Thoracic aorta endothelial cell (primary cell): Measurements from ENCODE around the gene ZNF335. TPM values are rescaled to one million over a fixed set of nuclear protein-coding genes. Genes with fewer than 3 reads are reported as not detected.

ENCODE experiments used
- total RNA-seq: library from RNA; depleted of rRNA; stranded (reverse); fragments of >200 nt; gene quantifications from 2 replicates; pipeline ENCODE4 v1.2.3, GENCODE V29; 2012

The ZNF335 gene
- 18.6 and 20.5 TPM in 2 replicates for total RNA-seq

GRCh38 chr20:45971675-45972499 is at the start of gene ZNF335:
TSS of gene ZNF335 (minus strand) at chr20:45972203. CDS start at chr20:45971410, 793 bp downstream.

DNA sequence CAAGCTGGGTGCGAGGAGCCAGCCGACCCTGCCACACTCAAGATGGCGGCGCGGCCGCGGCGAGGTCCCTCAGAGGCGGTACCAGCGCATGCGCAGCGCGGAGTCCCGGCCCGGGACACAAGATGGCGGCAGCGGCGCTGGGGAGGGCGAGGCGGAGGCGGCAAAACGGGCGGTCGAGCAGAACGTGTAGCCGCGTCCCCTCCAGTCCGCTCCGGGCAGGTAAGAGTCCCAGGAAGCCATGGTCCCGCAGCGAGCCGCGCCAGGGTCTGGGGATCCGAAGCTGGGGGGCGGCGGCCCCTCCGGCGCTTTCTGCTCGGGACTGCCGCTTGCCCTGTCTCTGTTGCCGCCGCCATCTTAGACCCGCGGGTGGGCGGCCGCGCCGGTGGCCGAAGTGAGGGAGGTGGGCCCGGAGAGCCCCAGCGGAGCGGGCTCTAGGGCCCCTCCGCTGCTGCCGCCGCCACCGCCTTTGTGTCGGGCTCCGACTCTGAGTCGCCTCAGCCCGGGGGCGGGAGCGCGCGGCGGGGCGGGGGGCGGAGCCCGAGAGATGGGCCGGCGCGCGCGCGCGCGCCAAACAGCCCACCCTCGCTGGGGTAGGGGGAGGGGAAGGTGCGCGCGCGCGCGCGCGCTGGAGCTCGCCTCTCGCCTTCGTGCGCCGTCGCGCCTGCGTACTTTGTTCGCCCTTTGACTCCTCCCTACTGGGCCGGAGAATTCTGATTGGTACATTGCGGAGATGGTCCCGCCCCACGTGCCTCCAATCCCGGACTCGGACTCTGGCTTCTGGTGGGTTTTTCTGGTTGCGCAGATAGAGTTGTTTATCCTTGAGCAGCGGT is 37.2 kb downstream of the ZNF335 start, which contains the start of gene PCIF1:
Gene PCIF1 (plus strand): TSS at position 98 of the 830 bp plus-strand sequence. CDS start 4,317 bp downstream, outside the sequence.

GRCh38 chr20:45911486-45912343 is 60.3 kb downstream of the ZNF335 start, which contains the start of gene PLTP:
TSS of gene PLTP (minus strand) at chr20:45912155. CDS start at chr20:45911452, 703 bp downstream.

Other genes with a start within 250 kb of the ZNF335 start
- not detected in 2 replicates for gene SPINT4, start 249.9 kb downstream of the ZNF335 start, total RNA-seq
- 0.13 TPM in 1 of 2 replicates, not detected in the other for gene WFDC3, start 180.3 kb downstream of the ZNF335 start, total RNA-seq
- 18.8 and 22.7 TPM in 2 replicates for gene DNTTIP1, start 180.2 kb downstream of the ZNF335 start, total RNA-seq
- 34.0 and 61.5 TPM in 2 replicates for gene UBE2C, start 159.6 kb downstream of the ZNF335 start, total RNA-seq
- not detected in 2 replicates for gene TNNC2, start 144.9 kb downstream of the ZNF335 start, total RNA-seq
- gene SNX21, start 138.4 kb downstream of the ZNF335 start, total RNA-seq: 19.8 and 22.3 TPM in 2 replicates
- gene ACOT8, start 114.8 kb downstream of the ZNF335 start, total RNA-seq: 16.8 and 24.0 TPM in 2 replicates
- 4.8 and 5.4 TPM in 2 replicates for gene ZSWIM3, start 114.6 kb downstream of the ZNF335 start, total RNA-seq
- gene ZSWIM1, start 91.0 kb downstream of the ZNF335 start, total RNA-seq: 9.3 and 10.4 TPM in 2 replicates
- 0.79 and 1.2 TPM in 2 replicates for gene SPATA25, start 84.6 kb downstream of the ZNF335 start, total RNA-seq
- gene NEURL2, start 81.0 kb downstream of the ZNF335 start, total RNA-seq: 2.0 and 3.3 TPM in 2 replicates
- 55.5 and 55.7 TPM in 2 replicates for gene CTSA, start 80.9 kb downstream of the ZNF335 start, total RNA-seq
- 13.4 and 17.0 TPM in 2 replicates for gene PLTP, start 60.0 kb downstream of the ZNF335 start, total RNA-seq
- 12.2 and 15.7 TPM in 2 replicates for gene PCIF1, start 37.5 kb downstream of the ZNF335 start, total RNA-seq
- gene MMP9, start 36.7 kb upstream of the ZNF335 start, total RNA-seq: not detected in 2 replicates
- under 0.01 and 0.22 TPM in 2 replicates for gene SLC12A5, start 57.0 kb upstream of the ZNF335 start, total RNA-seq
- gene NCOA5, start 117.8 kb upstream of the ZNF335 start, total RNA-seq: 28.3 and 29.2 TPM in 2 replicates
- 8.4 and 19.2 TPM in 2 replicates for gene CD40, start 146.1 kb upstream of the ZNF335 start, total RNA-seq